ENCODE results near the gene BRD4.

BRD4 gene

GRCh38 chr19:15296353-15296752 is 36.0 kb downstream of the BRD4 start:
- no peaks in the 10 kb centered on the region for H3K9me3 ChIP-seq (ENCODE audit: control insufficient read depth, insufficient read depth, low read depth, low read length)
- H3K27me3 ChIP-seq (ENCODE audit: control insufficient read depth, insufficient read depth, low read length), result no peaks in the 10 kb centered on the region
- no peak overlapping the region for H3K9ac ChIP-seq (ENCODE audit: low read length)
- H3K36me3 ChIP-seq (ENCODE audit: control insufficient read depth, insufficient read depth, low read length), result peaks cover 10% of the 10 kb centered on the region; the same call in 1 of the 2 replicates
- no peak overlapping the region for H3K27ac ChIP-seq (ENCODE audit: low read depth, low read length)
- H3K4me1 ChIP-seq (ENCODE audit: control insufficient read depth, insufficient read depth, low read length), result peaks cover 67% of the 10 kb centered on the region
- no peak overlapping the region for H3K4me3 ChIP-seq (ENCODE audit: low read depth, low read length)

- peaks cover 81% of the 10 kb centered on the region for H3K4me1 ChIP-seq (ENCODE audit: control insufficient read depth, insufficient read depth, low read length)
- H3K36me3 ChIP-seq (ENCODE audit: control insufficient read depth, insufficient read depth, low read length), result peaks cover 10% of the 10 kb centered on the region; the same call in 1 of the 2 replicates
- no peak overlapping the region for H3K27ac ChIP-seq (ENCODE audit: low read depth, low read length)
- no peaks in the 10 kb centered on the region for H3K27me3 ChIP-seq (ENCODE audit: control insufficient read depth, insufficient read depth, low read length)
- H3K9ac ChIP-seq (ENCODE audit: low read length), result no peak overlapping the region
- H3K9me3 ChIP-seq (ENCODE audit: control insufficient read depth, insufficient read depth, low read depth, low read length), result no peaks in the 10 kb centered on the region
- no peak overlapping the region for H3K4me3 ChIP-seq (ENCODE audit: low read depth, low read length)
Measured at GRCh38 chr19:15294561-15294990, 37.8 kb downstream of the BRD4 start.

GRCh38 chr19:15293781-15294491 is 38.4 kb downstream of the BRD4 start:
- Histone ChIP-seq H3K27ac (ENCODE audit: low read depth, low read length) (no peak overlapping the region), H3K4me1 (ENCODE audit: control insufficient read depth, insufficient read depth, low read length) (peaks cover 77% of the 10 kb centered on the region), H3K9me3 (ENCODE audit: control insufficient read depth, insufficient read depth, low read depth, low read length) (no peaks in the 10 kb centered on the region), H3K27me3 (ENCODE audit: control insufficient read depth, insufficient read depth, low read length) (no peaks in the 10 kb centered on the region), H3K4me3 (ENCODE audit: low read depth, low read length) (no peak overlapping the region), H3K9ac (ENCODE audit: low read length) (no peak overlapping the region), H3K36me3 (ENCODE audit: control insufficient read depth, insufficient read depth, low read length) (peaks cover 10% of the 10 kb centered on the region; the same call in 1 of the 2 replicates)

- Histone ChIP-seq H3K27me3 (ENCODE audit: control insufficient read depth, insufficient read depth, low read length) (no peaks in the 10 kb centered on the region), H3K9ac (ENCODE audit: low read length) (no peak overlapping the region), H3K9me3 (ENCODE audit: control insufficient read depth, insufficient read depth, low read depth, low read length) (no peaks in the 10 kb centered on the region), H3K36me3 (ENCODE audit: control insufficient read depth, insufficient read depth, low read length) (peaks cover 10% of the 10 kb centered on the region; the same call in 1 of the 2 replicates), H3K27ac (ENCODE audit: low read depth, low read length) (no peak overlapping the region), H3K4me1 (ENCODE audit: control insufficient read depth, insufficient read depth, low read length) (peaks cover 78% of the 10 kb centered on the region), H3K4me3 (ENCODE audit: low read depth, low read length) (no peak overlapping the region)
Measured at GRCh38 chr19:15292847-15293582, 39.3 kb downstream of the BRD4 start.

GRCh38 chr19:15292140-15292539 is 40.2 kb downstream of the BRD4 start:
- H3K9me3 ChIP-seq (ENCODE audit: control insufficient read depth, insufficient read depth, low read depth, low read length), result no peaks in the 10 kb centered on the region
- no peak overlapping the region for H3K27ac ChIP-seq (ENCODE audit: low read depth, low read length)
- H3K9ac ChIP-seq (ENCODE audit: low read length), result no peak overlapping the region
- peaks cover 77% of the 10 kb centered on the region for H3K4me1 ChIP-seq (ENCODE audit: control insufficient read depth, insufficient read depth, low read length)
- H3K4me3 ChIP-seq (ENCODE audit: low read depth, low read length), result no peak overlapping the region
- H3K27me3 ChIP-seq (ENCODE audit: control insufficient read depth, insufficient read depth, low read length), result no peaks in the 10 kb centered on the region
- H3K36me3 ChIP-seq (ENCODE audit: control insufficient read depth, insufficient read depth, low read length), result peaks cover 10% of the 10 kb centered on the region; the same call in 1 of the 2 replicates

- no peak overlapping the region for H3K9ac ChIP-seq (ENCODE audit: low read length)
- no peaks in the 10 kb centered on the region for H3K9me3 ChIP-seq (ENCODE audit: control insufficient read depth, insufficient read depth, low read depth, low read length)
- no peak overlapping the region for H3K27ac ChIP-seq (ENCODE audit: low read depth, low read length)
- no peaks in the 10 kb centered on the region for H3K27me3 ChIP-seq (ENCODE audit: control insufficient read depth, insufficient read depth, low read length)
- H3K4me3 ChIP-seq (ENCODE audit: low read depth, low read length), result no peak overlapping the region
- peaks cover 5% of the 10 kb centered on the region; the same call in 1 of the 2 replicates for H3K36me3 ChIP-seq (ENCODE audit: control insufficient read depth, insufficient read depth, low read length)
- H3K4me1 ChIP-seq (ENCODE audit: control insufficient read depth, insufficient read depth, low read length), result peaks cover 73% of the 10 kb centered on the region
Measured at GRCh38 chr19:15291548-15292021, 40.8 kb downstream of the BRD4 start.

- no peak overlapping the region for H3K27ac ChIP-seq (ENCODE audit: low read depth, low read length)
- no peak overlapping the region for H3K4me3 ChIP-seq (ENCODE audit: low read depth, low read length)
- peaks cover 75% of the 10 kb centered on the region for H3K4me1 ChIP-seq (ENCODE audit: control insufficient read depth, insufficient read depth, low read length)
- no peak overlapping the region for H3K9ac ChIP-seq (ENCODE audit: low read length)
- no peaks in the 10 kb centered on the region for H3K27me3 ChIP-seq (ENCODE audit: control insufficient read depth, insufficient read depth, low read length)
- no peaks in the 10 kb centered on the region for H3K9me3 ChIP-seq (ENCODE audit: control insufficient read depth, insufficient read depth, low read depth, low read length)
- H3K36me3 ChIP-seq (ENCODE audit: control insufficient read depth, insufficient read depth, low read length), result no peaks in the 10 kb centered on the region
Measured at GRCh38 chr19:15291089-15291488, 41.2 kb downstream of the BRD4 start.

GRCh38 chr19:15290166-15290565 is 42.2 kb downstream of the BRD4 start:
- Histone ChIP-seq H3K9me3 (ENCODE audit: control insufficient read depth, insufficient read depth, low read depth, low read length) (no peaks in the 10 kb centered on the region), H3K4me1 (ENCODE audit: control insufficient read depth, insufficient read depth, low read length) (peaks cover 74% of the 10 kb centered on the region), H3K9ac (ENCODE audit: low read length) (no peak overlapping the region), H3K36me3 (ENCODE audit: control insufficient read depth, insufficient read depth, low read length) (no peaks in the 10 kb centered on the region), H3K27me3 (ENCODE audit: control insufficient read depth, insufficient read depth, low read length) (no peaks in the 10 kb centered on the region), H3K27ac (ENCODE audit: low read depth, low read length) (no peak overlapping the region), H3K4me3 (ENCODE audit: low read depth, low read length) (no peak overlapping the region)

- no peaks in the 10 kb centered on the region for H3K9me3 ChIP-seq (ENCODE audit: control insufficient read depth, insufficient read depth, low read depth, low read length)
- no peak overlapping the region for H3K27ac ChIP-seq (ENCODE audit: low read depth, low read length)
- H3K9ac ChIP-seq (ENCODE audit: low read length), result no peak overlapping the region
- H3K36me3 ChIP-seq (ENCODE audit: control insufficient read depth, insufficient read depth, low read length), result no peaks in the 10 kb centered on the region
- H3K27me3 ChIP-seq (ENCODE audit: control insufficient read depth, insufficient read depth, low read length), result no peaks in the 10 kb centered on the region
- peaks cover 74% of the 10 kb centered on the region for H3K4me1 ChIP-seq (ENCODE audit: control insufficient read depth, insufficient read depth, low read length)
- H3K4me3 ChIP-seq (ENCODE audit: low read depth, low read length), result no peak overlapping the region
Measured at GRCh38 chr19:15289673-15290072, 42.7 kb downstream of the BRD4 start.

- no peak overlapping the region for H3K9ac ChIP-seq (ENCODE audit: low read length)
- no peaks in the 10 kb centered on the region for H3K27me3 ChIP-seq (ENCODE audit: control insufficient read depth, insufficient read depth, low read length)
- no peaks in the 10 kb centered on the region for H3K9me3 ChIP-seq (ENCODE audit: control insufficient read depth, insufficient read depth, low read depth, low read length)
- H3K4me3 ChIP-seq (ENCODE audit: low read depth, low read length), result no peak overlapping the region
- H3K36me3 ChIP-seq (ENCODE audit: control insufficient read depth, insufficient read depth, low read length), result no peaks in the 10 kb centered on the region
- no peak overlapping the region for H3K27ac ChIP-seq (ENCODE audit: low read depth, low read length)
- peaks cover 74% of the 10 kb centered on the region for H3K4me1 ChIP-seq (ENCODE audit: control insufficient read depth, insufficient read depth, low read length)
Measured at GRCh38 chr19:15288146-15288963, 44.0 kb downstream of the BRD4 start.
